ENCODE results near the gene C3orf20. TPM values are rescaled to one million over a fixed set of nuclear protein-coding genes. Genes with fewer than 3 reads are reported as not detected.
"Not testable (repeated sequence)": the region's sequence is repeated elsewhere in the genome, so short reads cannot be mapped to it uniquely, and the experiment has no call there.

The C3orf20 gene
- total RNA-seq, 1 experiment from 2014 or later: not detected

DNA sequence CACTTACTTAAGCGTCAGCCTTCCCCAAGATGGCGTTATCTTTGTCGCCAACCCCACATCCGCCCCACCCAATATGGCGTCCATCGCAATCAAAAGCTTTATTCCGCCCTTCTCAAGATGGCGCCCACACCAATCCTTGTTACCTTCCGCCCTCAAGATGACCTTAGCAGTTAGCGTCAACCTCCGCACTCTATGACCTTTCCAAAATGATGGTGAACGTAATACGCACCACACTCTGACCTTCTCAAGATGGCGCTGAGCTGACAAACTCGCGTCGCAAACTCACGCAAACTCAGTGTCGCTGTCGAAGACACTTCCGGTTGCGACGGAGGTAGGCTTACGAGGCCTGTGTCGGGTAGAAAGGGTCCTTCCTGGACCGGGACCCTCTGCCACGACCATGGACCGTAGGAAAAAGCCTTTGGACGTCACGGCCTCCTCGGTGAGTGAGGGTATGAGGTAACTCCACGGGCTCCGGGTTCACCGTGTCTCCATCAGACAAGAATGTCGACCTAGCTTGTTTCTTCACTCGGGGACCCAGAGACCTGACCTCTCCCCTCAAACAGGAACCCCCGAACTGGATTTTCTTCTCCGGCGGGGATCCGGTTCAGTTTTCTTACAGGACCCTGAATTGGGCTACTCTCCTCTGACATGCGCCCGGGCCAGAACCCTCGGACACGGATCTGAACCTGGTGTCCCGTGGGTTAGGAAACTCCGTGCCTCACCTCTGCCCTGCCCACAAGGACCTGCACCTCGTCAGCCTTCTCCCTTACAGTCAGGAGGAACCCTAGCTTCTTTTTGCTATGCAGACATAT, 23.3 kb upstream of the C3orf20 start, which contains the start of gene CCDC174:
TSS of gene CCDC174 (plus strand) at position 323 of the 812 bp plus-strand sequence. CDS start at position 398, 75 bp downstream.
- Histone ChIP-seq H3K9me2 (replicated peaks; ENCODE audit: low read length) (no peaks in the 10 kb centered on the region), H3K36me3 (ENCODE audit: low read depth, low read length) (peaks cover 12% of the 10 kb centered on the region), H2AFZ (ENCODE audit: low read length) (peak within 1 kb of the TSS; percentile 88), H3K9ac (ENCODE audit: low read length) (peak within 1 kb of the TSS; percentile 94), H4K20me1 (ENCODE audit: low read length) (no peaks in the 10 kb centered on the region), H3K9me3 (ENCODE audit: low read length) (no peaks in the 10 kb centered on the region), H3K4me1 (ENCODE audit: insufficient read depth, low read length) (peaks cover 21% of the 10 kb centered on the region), H3K79me2 (ENCODE audit: low read length) (peaks cover 28% of the 10 kb centered on the region), H3K4me2 (ENCODE audit: low read length) (peak within 1 kb of the TSS; percentile 96), H3K27me3 (ENCODE audit: low read length) (no peaks in the 10 kb centered on the region), H3K27ac (ENCODE audit: low read length) (peak within 1 kb of the TSS; percentile 59), H3F3A (ENCODE audit: low read length, unreplicated experiment) (no peaks in the 10 kb centered on the region), H3K4me3 (ENCODE audit: low read length) (peak within 1 kb of the TSS; percentile 90)
- intact Hi-C loops (cut with micrococcal nuclease): loop anchor here (1.0 to 10.0 kb wide), 4 partner anchors 64 to 474 kb away; partner anchors contain the start of genes LSM3 and XPC
- TF ChIP-seq EZH2phosphoT487 (IDR thresholded peaks at IDR 0.05; ENCODE audit: borderline replicate concordance, low read length): no peak
- peak; percentile 99 for DNase-seq
- CTCF ChIA-PET: interaction anchor here (0.5 to 1.4 kb wide), 3 partner anchors 64 to 130 kb away, joined by 3 to 4 read pairs (median 4); no protein-coding TSS in a partner anchor
- POLR2A ChIA-PET (ENCODE audit: unreplicated experiment): interaction anchor here (0.5 to 1.0 kb wide), 8 partner anchors 19 to 1852 kb away, joined by 3 to 5 read pairs (median 3); no protein-coding TSS in a partner anchor
- ATAC-seq: peak; percentile 96
- BruUV-seq (replicated peaks): TSS peak; percentile 83

DNA sequence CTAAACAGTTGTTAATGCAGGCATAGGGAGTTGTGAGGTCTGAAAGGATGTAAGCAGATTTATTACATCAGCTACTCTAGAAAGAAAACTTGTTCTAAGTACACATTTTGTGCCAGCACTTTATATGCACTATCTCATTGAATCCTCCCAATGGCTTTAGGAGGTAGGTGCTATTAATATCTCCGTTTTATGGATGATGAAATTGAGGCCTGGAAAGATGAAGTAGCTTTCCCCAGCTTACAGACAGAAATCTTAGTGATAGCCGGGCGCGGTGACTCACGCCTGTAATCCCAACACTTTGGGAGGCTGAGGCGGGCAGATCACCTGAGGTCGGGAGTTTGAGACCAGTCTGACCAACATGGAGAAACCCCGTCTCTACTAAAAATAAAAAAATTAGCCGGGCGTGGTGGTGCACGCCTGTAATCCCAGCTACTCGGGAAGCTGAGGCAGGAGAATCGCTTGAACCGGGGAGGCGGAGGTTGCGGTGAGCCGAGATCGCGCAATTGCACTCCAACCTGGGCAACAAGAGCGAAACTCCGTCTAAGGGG, 22.5 kb upstream of the C3orf20 start:
- H3K9me3 ChIP-seq (ENCODE audit: low read length); H3F3A ChIP-seq (ENCODE audit: low read length, unreplicated experiment); BruUV-seq (replicated peaks); DNase-seq; H3K9me2 ChIP-seq (replicated peaks; ENCODE audit: low read length); H4K20me1 ChIP-seq (ENCODE audit: low read length); H3K27me3 ChIP-seq (ENCODE audit: low read length); ATAC-seq: not testable (repeated sequence)
- peak overlapping the region; percentile 88 for H2AFZ ChIP-seq (ENCODE audit: low read length)
- CTCF ChIA-PET: interaction anchor here (0.6 to 0.7 kb wide), 2 partner anchors 23 to 226 kb away, joined by 10 to 11 read pairs; no protein-coding TSS in a partner anchor
- peak overlapping the region; percentile 96 for H3K4me2 ChIP-seq (ENCODE audit: low read length)
- H3K9ac ChIP-seq (ENCODE audit: low read length): peak overlapping the region; percentile 94
- H3K27ac ChIP-seq (ENCODE audit: low read length): 0 out of 2 replicates have a peak overlapping the region, but pooled peaks have one; percentile 59
- H3K4me3 ChIP-seq (ENCODE audit: low read length): peak overlapping the region; percentile 90
- POLR2A ChIA-PET (ENCODE audit: unreplicated experiment): interaction anchor here (0.7 kb wide), 1 partner anchor 21 kb away, joined by 3 read pairs; no protein-coding TSS in a partner anchor
- peaks cover 21% of the 10 kb centered on the region for H3K4me1 ChIP-seq (ENCODE audit: insufficient read depth, low read length)
- intact Hi-C loops (cut with micrococcal nuclease): loop anchor here (5.0 to 10.0 kb wide), 3 partner anchors 65 to 475 kb away; partner anchors contain the start of genes LSM3 and XPC
- H3K79me2 ChIP-seq (ENCODE audit: low read length): peaks cover 28% of the 10 kb centered on the region
- H3K36me3 ChIP-seq (ENCODE audit: low read depth, low read length): peaks cover 17% of the 10 kb centered on the region

DNA sequence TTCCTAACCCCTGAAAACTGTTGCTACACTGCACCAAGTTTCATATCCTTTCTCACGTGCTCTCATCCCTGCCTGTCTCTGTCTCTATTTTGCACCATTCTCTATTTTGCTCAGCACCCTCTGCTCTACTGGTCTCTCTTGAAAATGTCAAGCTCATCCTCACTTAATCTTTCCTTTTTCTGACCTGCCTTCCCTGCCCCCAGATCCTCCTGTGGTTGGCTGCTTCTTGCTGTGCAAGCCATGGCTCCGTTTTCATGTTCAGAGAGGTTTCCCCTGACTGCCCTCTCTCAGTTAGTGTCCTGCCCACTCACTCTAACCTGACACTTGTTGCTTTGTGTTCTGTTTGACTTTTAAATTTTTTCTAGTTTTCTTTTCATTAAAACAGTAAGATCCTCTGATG, 17.4 kb upstream of the C3orf20 start:
- no peak overlapping the region for H3K4me2 ChIP-seq (ENCODE audit: low read length)
- no peaks in the 10 kb centered on the region for H3K9me2 ChIP-seq (replicated peaks; ENCODE audit: low read length)
- TF ChIP-seq EZH2 (IDR thresholded peaks at IDR 0.05; ENCODE audit: low read length, unreplicated experiment) (no peak), CTCF (conservative IDR thresholded peaks at IDR 0.05; ENCODE audit: low read depth, low read length) (no peak), EZH2phosphoT487 (IDR thresholded peaks at IDR 0.05; ENCODE audit: borderline replicate concordance, low read length) (no peak)
- ChIA-PET POLR2A (ENCODE audit: unreplicated experiment) (no interaction called here), CTCF (no interaction called here)
- ATAC-seq (no peak), DNase-seq (no peak)
- H4K20me1 ChIP-seq (ENCODE audit: low read length): no peaks in the 10 kb centered on the region
- H2AFZ ChIP-seq (ENCODE audit: low read length): no peak overlapping the region
- H3F3A ChIP-seq (ENCODE audit: low read length, unreplicated experiment): no peaks in the 10 kb centered on the region
- H3K9ac ChIP-seq (ENCODE audit: low read length): no peak overlapping the region
- H3K4me3 ChIP-seq (ENCODE audit: low read length): no peak overlapping the region
- intact Hi-C loops (cut with micrococcal nuclease): loop anchor here (10.0 kb wide), 1 partner anchor 153 kb away; no protein-coding TSS in a partner anchor
- no TSS peak for BruUV-seq (replicated peaks)
- H3K9me3 ChIP-seq (ENCODE audit: low read length): no peaks in the 10 kb centered on the region
- peaks cover 17% of the 10 kb centered on the region for H3K4me1 ChIP-seq (ENCODE audit: insufficient read depth, low read length)
- no peak overlapping the region for H3K27ac ChIP-seq (ENCODE audit: low read length)
- peaks cover 17% of the 10 kb centered on the region for H3K79me2 ChIP-seq (ENCODE audit: low read length)
- H3K27me3 ChIP-seq (ENCODE audit: low read length): no peaks in the 10 kb centered on the region
- H3K36me3 ChIP-seq (ENCODE audit: low read depth, low read length): peaks cover 57% of the 10 kb centered on the region

All from PC-3 (cell line).